Stomach (tissue), 9 donors: Measurements from ENCODE around the gene TMEM190. TPM values are rescaled to one million over a fixed set of nuclear protein-coding genes. Genes with fewer than 3 reads are reported as not detected.
A peak's percentile ranks its signal among the peaks of the same experiment; 100 is the strongest.

Source experiments
- DNase-seq, 2 donors: peaks; one replicate each; pipeline versions ENCODE4 v3.0.0 to v3.0.0-alpha.2; 2013 to 2019
- H3K27ac ChIP-seq, 5 donors: fragments of 200-600 bp in 4 of 5; sonication (generic) in 4 of 5; one replicate each; pipeline ENCODE4 v1.5.1; 2013 to 2019; ENCODE audit warnings: mild to moderate bottlenecking in 1 of 5, moderate library complexity in 1 of 5
- H3K27me3 ChIP-seq, 3 donors: fragments of 200-600 bp; sonication (generic); one replicate each; pipeline ENCODE4 v1.5.1; 2017 to 2019; ENCODE audit warnings: mixed run types in 1 of 3
- H3K36me3 ChIP-seq, 4 donors: fragments of 200-600 bp; sonication (generic); 1 replicate in 3 of 4; 2 replicates in 1 of 4; pipeline ENCODE4 v1.5.1; 2016 to 2019
- H3K4me1 ChIP-seq, 4 donors: fragments of 200-600 bp; sonication (generic); one replicate each; pipeline ENCODE4 v1.5.1; 2016 to 2019
- H3K4me3 ChIP-seq, 4 donors: fragments of 200-600 bp; sonication (generic) in 3 of 4; one replicate each; pipeline ENCODE4 v1.5.1; 2016 to 2019; ENCODE audit warnings: mild to moderate bottlenecking in 1 of 4
- H3K9me3 ChIP-seq, 4 donors: fragments of 200-600 bp; sonication (generic); one replicate each; pipeline ENCODE4 v1.5.1; 2016 to 2019
- CTCF ChIP-seq, 7 experiments: fragments of 450-650 bp in 4 of 7; fragments of 200-600 bp in 3 of 7; sonication (generic) in 3 of 7; IDR thresholded peaks; one replicate each; pipeline ENCODE4 v1.5.1; 2016 to 2019; ENCODE audit warnings: antibody characterized with exemption in 7 of 7, control low read depth in 2 of 7, mild to moderate bottlenecking in 1 of 7
- EP300 ChIP-seq: sonication (generic); formaldehyde crosslinking; IDR thresholded peaks from one replicate; pipeline ENCODE4 v1.6.1; 2017; ENCODE audit warnings: antibody characterized with exemption
- POLR2A ChIP-seq, 4 donors: fragments of 450-650 bp; IDR thresholded peaks; one replicate each; pipeline ENCODE4 v1.6.1; 2016; ENCODE audit warnings: antibody characterized with exemption in 4 of 4, control low read depth in 2 of 4, mild to moderate bottlenecking in 1 of 4, moderate library complexity in 1 of 4
- POLR2AphosphoS5 ChIP-seq, 3 donors: sonication (generic); formaldehyde crosslinking; IDR thresholded peaks; one replicate each; pipeline ENCODE4 v1.6.1; 2016; ENCODE audit warnings: antibody characterized with exemption in 3 of 3
- WGBS, 5 donors: extraction: QIAGEN DNeasy Blood & Tissue Kit in 3 of 5; methylation state at CpG; one replicate each; pipeline versions ENCODE4 v1.1.5 to v1.1.7; 2013 to 2018; 5-methylcytosine and 5-hydroxymethylcytosine counted together
- intact Hi-C: fragments of 100-400 bp; cut with DNase I; formaldehyde crosslinking; loops from one replicate; pipeline ENCODE4 v1.15.1; 2023; ENCODE audit warnings: low total_unique reads
- polyA plus RNA-seq, 3 donors: library from polyadenylated mRNA; stranded (reverse); fragments of 200-250 nt; gene quantifications; one replicate each; pipeline ENCODE4 v1.2.3, GENCODE V29; 2013
- total RNA-seq, 5 donors: library from RNA; depleted of rRNA; stranded (reverse); fragments of >200 nt; gene quantifications; one replicate each; pipeline versions ENCODE4 v1.1.0 to v1.2.3, GENCODE V29; 2014 to 2016
- donor health status: healthy with polysubstance abuse.
- donor health status: Bipolar disorder and iron deficiency.
- donor health status: healthy.

TMEM190 gene
- total and polyA plus RNA-seq, 8 donors: 0.68 to 1.3 TPM; not detected in 6

- H3K4me1 ChIP-seq: peaks cover 41 to 78% (median 64%) of the 10 kb centered on the region in 4 donors
- H3K4me3 ChIP-seq: peak overlapping the region in 3 of 4 donors; percentile 79 to 90 (median 88)
- H3K27me3 ChIP-seq: no peaks in the 10 kb centered on the region
- H3K27ac ChIP-seq: no peak overlapping the region
- peaks cover 25 to 58% (median 47%) of the 10 kb centered on the region in 4 donors for H3K36me3 ChIP-seq
- TF ChIP-seq POLR2A (IDR thresholded peaks at IDR 0.05) (no peak), POLR2AphosphoS5 (IDR thresholded peaks at IDR 0.05) (no peak), EP300 (no peak), CTCF (IDR thresholded peaks at IDR 0.05) (no peak)
- no peaks in the 10 kb centered on the region for H3K9me3 ChIP-seq
- 71 to 83% (median 77%) methylated on average over 14 to 24 of the region's 24 CpGs for WGBS, 5 donors
- intact Hi-C loops: no loop called here
- DNase-seq: no peak
Measured at GRCh38 chr19:55387736-55388497, 11.3 kb downstream of the TMEM190 start.

DNA sequence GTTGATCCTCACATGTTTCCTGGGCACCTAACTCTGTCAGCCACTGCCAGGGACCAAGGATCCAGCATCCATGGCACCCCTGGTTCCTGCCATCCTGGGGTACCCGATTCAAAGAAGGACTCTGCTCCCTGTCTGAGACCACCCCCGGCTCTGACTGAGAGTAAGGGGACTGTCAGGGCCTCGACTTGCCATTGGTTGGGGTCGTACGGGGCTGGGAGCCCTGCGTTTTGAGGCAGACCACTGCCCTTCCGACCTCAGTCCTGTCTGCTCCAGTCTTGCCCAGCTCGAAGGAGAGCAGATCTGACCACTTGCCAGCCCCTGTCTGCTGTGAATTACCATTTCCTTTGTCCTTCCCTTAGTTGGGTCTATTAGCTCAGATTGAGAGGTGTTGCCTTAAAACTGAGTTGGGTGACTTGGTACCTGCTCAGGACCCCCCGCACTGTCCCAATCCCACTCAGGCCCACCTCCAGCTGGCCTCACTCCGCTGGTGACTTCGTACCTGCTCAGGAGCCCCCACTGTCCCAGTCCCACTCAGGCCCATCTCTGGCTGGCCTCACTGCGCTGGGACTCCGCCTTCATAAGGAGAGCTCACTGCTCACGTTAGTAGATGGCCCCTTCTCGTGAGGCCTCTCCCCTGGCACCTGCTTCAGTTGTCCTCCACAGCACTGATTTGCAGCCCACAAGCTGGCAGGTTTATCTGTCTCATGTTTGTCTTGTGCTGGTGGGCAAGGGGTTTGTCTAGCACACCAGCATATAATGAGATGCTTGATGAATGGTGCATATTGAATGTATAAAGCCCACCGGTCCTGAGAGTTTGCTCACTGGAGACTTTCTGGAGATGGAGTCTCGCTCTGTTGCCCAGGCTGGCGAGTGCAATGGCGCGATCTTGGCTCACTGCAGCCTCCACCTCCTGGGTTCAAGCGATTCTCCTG, 13.0 kb downstream of the TMEM190 start:
- peaks cover 31 to 66% (median 52%) of the 10 kb centered on the region in 4 donors for H3K4me1 ChIP-seq
- no peak overlapping the region for H3K27ac ChIP-seq
- H3K9me3 ChIP-seq: no peaks in the 10 kb centered on the region
- peak overlapping the region in 1 of 4 donors; percentile 90 for H3K4me3 ChIP-seq
- intact Hi-C loops: no loop called here
- no peak for TF ChIP-seq CTCF (IDR thresholded peaks at IDR 0.05)
- TF ChIP-seq POLR2A (IDR thresholded peaks at IDR 0.05): no peak
- TF ChIP-seq EP300: no peak
- TF ChIP-seq POLR2AphosphoS5 (IDR thresholded peaks at IDR 0.05): no peak
- DNase-seq: no peak
- peaks cover 25 to 58% (median 47%) of the 10 kb centered on the region in 4 donors for H3K36me3 ChIP-seq
- no peaks in the 10 kb centered on the region for H3K27me3 ChIP-seq
- WGBS, 5 donors: 73 to 84% (median 82%) methylated on average over 18 to 21 of the region's 21 CpGs

- 76 to 85% (median 79%) methylated on average over 7 of the region's 7 CpGs for WGBS, 5 donors
- Histone ChIP-seq H3K27ac (no peak overlapping the region), H3K4me3 (no peak overlapping the region), H3K36me3 (peaks cover 25 to 58% (median 47%) of the 10 kb centered on the region in 4 donors), H3K27me3 (no peaks in the 10 kb centered on the region), H3K4me1 (peaks cover 25 to 61% (median 47%) of the 10 kb centered on the region in 4 donors), H3K9me3 (no peaks in the 10 kb centered on the region)
- DNase-seq: no peak
- TF ChIP-seq POLR2AphosphoS5 (IDR thresholded peaks at IDR 0.05) (no peak), CTCF (IDR thresholded peaks at IDR 0.05) (no peak), EP300 (no peak), POLR2A (IDR thresholded peaks at IDR 0.05) (no peak)
- intact Hi-C loops: no loop called here
Measured at GRCh38 chr19:55390461-55390880, 13.8 kb downstream of the TMEM190 start.

DNA sequence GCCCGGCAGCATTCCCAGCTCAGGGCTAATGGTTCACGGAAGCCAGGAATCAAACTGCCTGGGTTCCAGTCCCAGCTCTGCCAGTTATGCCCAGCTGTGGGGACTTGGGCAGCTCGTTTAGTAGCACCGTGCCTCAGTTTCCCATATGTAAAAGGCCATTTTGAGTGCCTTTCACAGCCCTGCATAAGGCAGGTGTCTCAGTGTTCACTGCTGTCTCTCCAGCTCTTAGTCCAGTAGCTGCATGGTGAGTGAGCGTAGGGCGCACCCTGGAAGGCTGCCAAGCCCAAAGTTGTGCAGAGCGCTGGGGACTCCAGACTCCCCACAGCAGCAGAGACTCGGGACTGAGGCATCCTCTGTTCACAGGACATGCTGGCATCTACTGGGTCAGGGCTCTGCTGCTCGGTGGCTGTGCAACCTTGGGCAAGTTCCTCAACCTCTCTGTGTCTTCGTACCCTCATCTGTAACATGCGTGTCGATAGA, 14.6 kb downstream of the TMEM190 start:
- peak overlapping the region in 1 of 5 donors; percentile 31 for H3K27ac ChIP-seq
- WGBS, 5 donors: 72 to 81% (median 80%) methylated on average over 10 to 12 of the region's 12 CpGs
- H3K27me3 ChIP-seq: no peaks in the 10 kb centered on the region
- peaks cover 25 to 58% (median 47%) of the 10 kb centered on the region in 4 donors for H3K36me3 ChIP-seq
- H3K9me3 ChIP-seq: no peaks in the 10 kb centered on the region
- peaks cover 25 to 61% (median 47%) of the 10 kb centered on the region in 4 donors for H3K4me1 ChIP-seq
- no peak overlapping the region for H3K4me3 ChIP-seq
- intact Hi-C loops: no loop called here
- DNase-seq: no peak
- TF ChIP-seq POLR2A (IDR thresholded peaks at IDR 0.05) (no peak), EP300 (no peak), POLR2AphosphoS5 (IDR thresholded peaks at IDR 0.05) (no peak)
